Tibial artery (tissue), 4 donors: ENCODE data around the gene METTL4.

Experiments used
- DNase-seq, 2 donors: peaks; one replicate each; pipeline ENCODE4 v3.0.0-alpha.2; 2019
- H3K27ac ChIP-seq, 2 donors: fragments of 200-600 bp; sonication (generic) in 1 of 2; 1 replicate in 1 of 2; 2 replicates in 1 of 2; pipeline ENCODE4 v1.5.1; 2018 to 2019; ENCODE audit warnings: mild to moderate bottlenecking in 1 of 2
- H3K27me3 ChIP-seq, 2 donors: fragments of 200-600 bp; sonication (generic) in 1 of 2; one replicate each; pipeline versions ENCODE4 v1.5.1 to v1.6.0; 2016 to 2019
- H3K36me3 ChIP-seq, 3 donors: fragments of 200-600 bp; sonication (generic) in 2 of 3; one replicate each; pipeline ENCODE4 v1.5.1; 2016 to 2019; ENCODE audit warnings: mild to moderate bottlenecking in 2 of 3
- H3K4me1 ChIP-seq, 4 donors: fragments of 200-600 bp; sonication (generic) in 2 of 4; 1 replicate in 3 of 4; 2 replicates in 1 of 4; pipeline ENCODE4 v1.5.1; 2016 to 2019
- H3K4me3 ChIP-seq, 2 donors: fragments of 200-600 bp; sonication (generic) in 1 of 2; 1 replicate in 1 of 2; 2 replicates in 1 of 2; pipeline ENCODE4 v1.5.1; 2018 to 2019; ENCODE audit warnings: mild to moderate bottlenecking in 2 of 2
- H3K9me3 ChIP-seq, 3 donors: fragments of 200-600 bp; sonication (generic) in 1 of 3; one replicate each; pipeline ENCODE4 v1.5.1; 2016 to 2019
- intact Hi-C: fragments of 100-400 bp; cut with DNase I; formaldehyde crosslinking; loops from one replicate; pipeline ENCODE4 v1.15.0; 2023; ENCODE audit warnings: low total_unique reads
- TF ChIP-seq, protein P1 (sequence below), 2 experiments: fragments of 200-600 bp in 1 of 2; fragments of 450-650 bp in 1 of 2; IDR thresholded peaks; one replicate each; pipeline ENCODE4 v1.5.1; 2017 to 2019; ENCODE audit warnings: antibody characterized with exemption in 2 of 2, mild to moderate bottlenecking in 1 of 2, moderate library complexity in 1 of 2

METTL4 gene

GRCh38 chr18:2538236-2538635, 33.1 kb downstream of the METTL4 start:
- H3K4me3 ChIP-seq: no peak overlapping the region
- peaks cover 0 to 41% (median 10%) of the 10 kb centered on the region in 4 donors for H3K4me1 ChIP-seq
- intact Hi-C loops: no loop called here
- H3K36me3 ChIP-seq: no peaks in the 10 kb centered on the region
- DNase-seq: no peak
- H3K9me3 ChIP-seq: no peaks in the 10 kb centered on the region
- H3K27ac ChIP-seq: peak overlapping the region in 1 of 2 donors; percentile 12
- TF ChIP-seq, protein P1, sequence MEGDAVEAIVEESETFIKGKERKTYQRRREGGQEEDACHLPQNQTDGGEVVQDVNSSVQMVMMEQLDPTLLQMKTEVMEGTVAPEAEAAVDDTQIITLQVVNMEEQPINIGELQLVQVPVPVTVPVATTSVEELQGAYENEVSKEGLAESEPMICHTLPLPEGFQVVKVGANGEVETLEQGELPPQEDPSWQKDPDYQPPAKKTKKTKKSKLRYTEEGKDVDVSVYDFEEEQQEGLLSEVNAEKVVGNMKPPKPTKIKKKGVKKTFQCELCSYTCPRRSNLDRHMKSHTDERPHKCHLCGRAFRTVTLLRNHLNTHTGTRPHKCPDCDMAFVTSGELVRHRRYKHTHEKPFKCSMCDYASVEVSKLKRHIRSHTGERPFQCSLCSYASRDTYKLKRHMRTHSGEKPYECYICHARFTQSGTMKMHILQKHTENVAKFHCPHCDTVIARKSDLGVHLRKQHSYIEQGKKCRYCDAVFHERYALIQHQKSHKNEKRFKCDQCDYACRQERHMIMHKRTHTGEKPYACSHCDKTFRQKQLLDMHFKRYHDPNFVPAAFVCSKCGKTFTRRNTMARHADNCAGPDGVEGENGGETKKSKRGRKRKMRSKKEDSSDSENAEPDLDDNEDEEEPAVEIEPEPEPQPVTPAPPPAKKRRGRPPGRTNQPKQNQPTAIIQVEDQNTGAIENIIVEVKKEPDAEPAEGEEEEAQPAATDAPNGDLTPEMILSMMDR (IDR thresholded peaks at IDR 0.05): no peak
- H3K27me3 ChIP-seq: no peaks in the 10 kb centered on the region

DNA sequence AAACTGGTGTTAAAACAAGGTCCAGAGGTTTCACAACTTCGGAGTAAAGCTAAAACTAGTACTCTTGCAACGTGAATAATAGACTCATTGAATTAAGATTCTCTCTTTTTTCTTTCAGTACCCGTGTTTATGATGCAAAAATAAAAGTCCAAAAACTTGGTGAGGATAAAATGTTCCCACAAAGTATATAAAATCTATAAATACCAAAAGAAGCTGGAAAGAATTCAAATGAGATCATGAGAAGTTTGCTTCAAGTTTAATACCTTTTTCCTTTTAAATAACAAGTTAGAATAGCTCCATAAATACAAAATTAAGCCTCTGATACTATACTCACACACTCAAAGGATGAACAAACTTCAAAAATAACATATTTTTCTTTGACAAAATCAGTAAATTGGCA, 34.0 kb downstream of the METTL4 start:
- Histone ChIP-seq H3K27ac (peak overlapping the region in 1 of 2 donors; percentile 39), H3K27me3 (no peaks in the 10 kb centered on the region), H3K36me3 (no peaks in the 10 kb centered on the region), H3K4me3 (no peak overlapping the region), H3K4me1 (peaks cover 0 to 41% (median 10%) of the 10 kb centered on the region in 4 donors), H3K9me3 (no peaks in the 10 kb centered on the region)
- no peak for DNase-seq
- TF ChIP-seq, protein P1 (IDR thresholded peaks at IDR 0.05): no peak
- intact Hi-C loops: no loop called here

DNA sequence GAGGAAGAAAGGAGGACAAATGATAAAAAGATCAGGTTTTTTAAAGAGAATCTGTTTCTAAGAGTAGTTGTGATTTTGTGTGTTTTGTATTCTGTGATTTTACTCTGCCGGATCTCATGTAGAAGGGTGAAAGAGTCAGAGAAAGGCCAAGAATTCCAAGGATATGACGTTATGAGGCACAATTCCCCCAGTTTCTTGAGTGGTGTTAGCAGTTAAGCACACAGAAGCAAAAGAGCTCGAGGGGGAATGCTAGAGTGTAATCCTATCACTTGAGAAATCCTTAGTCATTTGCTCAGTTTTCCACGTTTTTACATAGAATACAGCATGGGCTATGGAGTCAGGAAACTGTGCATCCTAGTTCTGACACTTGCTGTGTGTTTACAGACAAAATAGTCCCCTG, 34.8 kb downstream of the METTL4 start:
- H3K4me1 ChIP-seq: peaks cover 0 to 41% (median 10%) of the 10 kb centered on the region in 4 donors
- no peaks in the 10 kb centered on the region for H3K36me3 ChIP-seq
- no peaks in the 10 kb centered on the region for H3K9me3 ChIP-seq
- intact Hi-C loops: no loop called here
- TF ChIP-seq, protein P1 (IDR thresholded peaks at IDR 0.05): no peak
- no peak for DNase-seq
- H3K27me3 ChIP-seq: no peaks in the 10 kb centered on the region
- H3K27ac ChIP-seq: peak overlapping the region; percentile 8 to 39
- no peak overlapping the region for H3K4me3 ChIP-seq

- Histone ChIP-seq H3K4me3 (no peak overlapping the region), H3K27me3 (no peaks in the 10 kb centered on the region), H3K4me1 (peaks cover 0 to 41% (median 10%) of the 10 kb centered on the region in 4 donors), H3K27ac (peak overlapping the region; percentile 8 to 39), H3K9me3 (no peaks in the 10 kb centered on the region), H3K36me3 (no peaks in the 10 kb centered on the region)
- intact Hi-C loops: no loop called here
- TF ChIP-seq, protein P1 (IDR thresholded peaks at IDR 0.05): no peak
- no peak for DNase-seq
Observed at GRCh38 chr18:2536063-2536462, 35.2 kb downstream of the METTL4 start.

DNA sequence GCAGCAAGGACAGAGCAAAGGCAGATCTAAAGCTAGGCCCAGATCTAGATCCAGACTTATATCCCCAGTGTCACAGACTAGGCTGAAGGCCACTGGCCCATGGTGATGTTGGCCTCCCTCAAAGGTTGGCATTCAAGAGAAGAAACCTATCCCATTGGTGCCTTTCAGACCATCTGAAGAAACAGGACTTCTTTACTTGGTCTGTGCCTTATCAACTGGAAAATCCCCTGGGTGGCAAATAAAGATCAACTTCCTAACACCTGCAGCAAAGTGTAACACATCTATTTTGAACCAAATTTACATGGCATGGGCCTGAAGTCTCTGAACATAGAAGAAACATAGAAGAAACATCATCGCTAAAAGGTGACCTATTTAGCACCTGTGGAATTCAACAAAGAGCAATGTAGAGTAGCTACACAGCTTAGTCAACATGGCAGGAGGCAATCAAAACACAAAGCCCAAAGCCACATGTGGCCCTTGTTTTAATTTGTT, 35.8 kb downstream of the METTL4 start:
- H3K27ac ChIP-seq: no peak overlapping the region
- no peak overlapping the region for H3K4me3 ChIP-seq
- H3K4me1 ChIP-seq: peaks cover 0 to 41% (median 10%) of the 10 kb centered on the region in 4 donors
- no peak for DNase-seq
- intact Hi-C loops: no loop called here
- no peaks in the 10 kb centered on the region for H3K27me3 ChIP-seq
- TF ChIP-seq, protein P1 (IDR thresholded peaks at IDR 0.05): no peak
- H3K36me3 ChIP-seq: no peaks in the 10 kb centered on the region
- no peaks in the 10 kb centered on the region for H3K9me3 ChIP-seq

DNA sequence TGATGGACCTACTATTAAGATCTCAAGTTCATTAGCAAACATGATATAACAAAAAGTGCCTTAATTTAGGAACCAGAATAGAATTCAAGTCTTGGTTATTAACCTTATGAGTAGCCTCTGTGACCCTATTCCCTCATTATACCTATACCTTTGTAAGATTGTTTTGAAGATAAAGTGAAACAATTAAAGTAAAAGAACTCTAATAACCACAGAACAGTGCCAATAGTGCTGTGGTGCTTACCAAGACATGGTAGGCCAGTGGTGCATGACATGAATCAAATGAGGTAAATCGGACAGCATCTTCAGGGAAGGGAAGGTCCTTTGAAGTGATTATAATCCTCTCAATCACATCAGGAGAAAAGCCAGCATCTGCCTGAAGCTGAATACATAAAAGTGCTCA, 36.4 kb downstream of the METTL4 start:
- DNase-seq: no peak
- H3K36me3 ChIP-seq: no peaks in the 10 kb centered on the region
- H3K27ac ChIP-seq: no peak overlapping the region
- TF ChIP-seq, protein P1 (IDR thresholded peaks at IDR 0.05): no peak
- peaks cover 0 to 41% (median 10%) of the 10 kb centered on the region in 4 donors for H3K4me1 ChIP-seq
- intact Hi-C loops: no loop called here
- H3K9me3 ChIP-seq: no peaks in the 10 kb centered on the region
- no peaks in the 10 kb centered on the region for H3K27me3 ChIP-seq
- H3K4me3 ChIP-seq: no peak overlapping the region
